HG02763 (cell line): ENCODE measurements around the gene ESD.
"Not testable (repeated sequence)": the region's sequence is repeated elsewhere in the genome, so short reads cannot be mapped to it uniquely, and the experiment has no call there.

ENCODE experiments used
- ATAC-seq: cut with Tn5 transposase; IDR thresholded peaks from one replicate; pipeline ENCODE4 v1.9.1; 2021; ENCODE audit warnings: mild to moderate bottlenecking, moderate library complexity; ENCODE audit not compliant: unreplicated experiment

Gene ESD

GRCh38 chr13:46796129-46796514 is 839 bp downstream of the ESD start:
- no peak for ATAC-seq

GRCh38 chr13:46795321-46795720 is 1.6 kb downstream of the ESD start:
- no peak for ATAC-seq

GRCh38 chr13:46783504-46783903 is 13.5 kb downstream of the ESD start:
- no peak for ATAC-seq

GRCh38 chr13:46782691-46783090 is 14.3 kb downstream of the ESD start:
- no peak for ATAC-seq

GRCh38 chr13:46782066-46782465 is 14.9 kb downstream of the ESD start:
- no peak for ATAC-seq

GRCh38 chr13:46778890-46779289 is 18.1 kb downstream of the ESD start:
- no peak for ATAC-seq

GRCh38 chr13:46778095-46778494 is 18.9 kb downstream of the ESD start:
- ATAC-seq = no peak

- ATAC-seq = no peak
Observed at GRCh38 chr13:46775385-46776107, 21.4 kb downstream of the ESD start.

- ATAC-seq = no peak
Observed at GRCh38 chr13:46773541-46773940, 23.4 kb downstream of the ESD start.

- no peak for ATAC-seq
Observed at GRCh38 chr13:46771693-46772092, 25.3 kb downstream of the ESD start.

- not testable (repeated sequence) for ATAC-seq
Observed at GRCh38 chr13:46769925-46770324, 27.0 kb downstream of the ESD start.

GRCh38 chr13:46761866-46762265 is 35.1 kb downstream of the ESD start:
- no peak for ATAC-seq

GRCh38 chr13:46761174-46761573 is 35.8 kb downstream of the ESD start:
- ATAC-seq = no peak

- ATAC-seq = no peak
Observed at GRCh38 chr13:46759846-46760245, 37.1 kb downstream of the ESD start.

- no peak for ATAC-seq
Observed at GRCh38 chr13:46757640-46758039, 39.3 kb downstream of the ESD start.

- no peak for ATAC-seq
Observed at GRCh38 chr13:46756977-46757376, 40.0 kb downstream of the ESD start.

GRCh38 chr13:46755508-46755907 is 41.5 kb downstream of the ESD start:
- not testable (repeated sequence) for ATAC-seq

GRCh38 chr13:46754812-46755211 is 42.1 kb downstream of the ESD start:
- ATAC-seq = no peak

GRCh38 chr13:46753917-46754316 is 43.0 kb downstream of the ESD start:
- ATAC-seq = no peak

GRCh38 chr13:46753137-46753536 is 43.8 kb downstream of the ESD start:
- ATAC-seq = no peak

GRCh38 chr13:46751811-46752635 is 44.9 kb downstream of the ESD start:
- ATAC-seq = peak; percentile 71

GRCh38 chr13:46749951-46750350 is 47.0 kb downstream of the ESD start:
- no peak for ATAC-seq
